ENCODE data around the gene AMFR.

Gene AMFR

GRCh38 chr16:56346131-56346890 is 79.0 kb downstream of the AMFR start:
- no peak for DNase-seq

DNA sequence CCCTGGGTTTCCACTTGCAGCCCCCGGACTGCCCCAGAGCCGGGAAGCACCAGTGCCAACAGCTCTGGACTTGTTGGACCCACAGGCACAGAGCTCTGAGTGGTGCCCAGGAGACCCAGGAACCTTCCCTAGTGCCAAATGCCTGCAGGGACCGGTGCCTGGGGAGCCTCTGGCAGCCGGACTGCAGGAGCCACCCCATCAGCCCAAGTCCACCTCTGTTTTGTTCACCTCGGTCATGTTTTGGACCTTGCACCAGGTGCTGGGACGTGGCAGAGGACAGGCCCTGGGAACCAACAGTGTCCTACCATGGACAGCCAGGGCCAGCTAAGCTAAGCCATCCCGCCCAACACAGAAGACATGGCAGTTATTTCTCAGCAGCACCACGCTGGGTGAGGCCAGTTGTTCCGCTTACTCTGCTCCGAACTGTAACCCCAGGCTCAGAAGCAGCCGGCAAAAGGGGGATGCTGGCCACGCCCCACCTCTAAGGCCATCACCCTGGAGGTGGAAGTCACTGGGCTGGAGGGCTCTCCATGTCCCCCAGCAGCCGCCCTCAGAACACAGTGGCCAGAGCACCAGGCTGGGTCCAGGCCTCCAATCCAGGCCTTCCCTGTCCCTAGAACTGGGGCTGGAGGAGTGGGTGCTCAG is 79.8 kb downstream of the AMFR start:
- DNase-seq = no peak

DNA sequence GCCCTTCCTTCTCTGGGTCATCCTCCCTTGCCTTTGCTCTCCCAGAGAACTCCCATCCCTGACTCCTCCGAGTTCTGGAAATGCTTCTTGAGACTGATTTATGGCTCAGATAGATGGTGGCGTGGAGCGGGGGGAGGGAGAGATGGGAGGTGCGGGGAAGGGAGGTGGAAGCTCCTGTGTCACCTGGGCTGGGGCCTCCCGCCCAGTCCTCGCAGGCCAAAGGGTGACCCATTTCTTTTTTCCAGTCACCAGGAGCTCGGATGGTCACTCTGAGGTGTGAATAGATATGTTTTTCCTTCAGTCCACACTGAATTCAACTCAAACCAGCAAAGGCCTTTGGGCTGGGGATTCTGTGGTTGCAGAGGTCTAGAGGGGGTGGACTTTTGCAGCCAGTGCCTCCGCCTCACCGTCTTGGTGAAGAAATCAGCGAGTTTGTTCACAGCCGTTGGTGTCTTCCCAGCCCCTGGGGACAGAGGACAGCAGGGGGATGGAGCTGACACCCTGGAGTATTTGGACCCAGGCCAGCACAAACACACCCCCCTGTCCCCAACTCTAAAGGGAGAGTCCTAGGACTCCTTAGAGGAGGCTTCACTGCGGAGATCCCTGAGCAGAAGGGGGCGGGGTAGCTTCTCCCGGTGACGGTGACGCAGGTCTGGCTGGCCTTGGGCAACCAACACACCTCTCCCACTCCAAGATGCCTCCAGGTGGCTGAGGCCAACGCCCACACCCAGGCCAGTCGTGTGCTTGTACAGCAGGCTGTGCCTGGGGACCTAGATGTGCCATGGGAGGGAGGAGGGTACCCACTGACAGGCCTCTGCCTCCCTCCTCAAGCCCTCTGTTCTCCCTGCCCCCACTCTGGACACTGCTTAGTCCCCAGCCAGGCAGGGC is 80.6 kb downstream of the AMFR start:
- no peak for DNase-seq

DNA sequence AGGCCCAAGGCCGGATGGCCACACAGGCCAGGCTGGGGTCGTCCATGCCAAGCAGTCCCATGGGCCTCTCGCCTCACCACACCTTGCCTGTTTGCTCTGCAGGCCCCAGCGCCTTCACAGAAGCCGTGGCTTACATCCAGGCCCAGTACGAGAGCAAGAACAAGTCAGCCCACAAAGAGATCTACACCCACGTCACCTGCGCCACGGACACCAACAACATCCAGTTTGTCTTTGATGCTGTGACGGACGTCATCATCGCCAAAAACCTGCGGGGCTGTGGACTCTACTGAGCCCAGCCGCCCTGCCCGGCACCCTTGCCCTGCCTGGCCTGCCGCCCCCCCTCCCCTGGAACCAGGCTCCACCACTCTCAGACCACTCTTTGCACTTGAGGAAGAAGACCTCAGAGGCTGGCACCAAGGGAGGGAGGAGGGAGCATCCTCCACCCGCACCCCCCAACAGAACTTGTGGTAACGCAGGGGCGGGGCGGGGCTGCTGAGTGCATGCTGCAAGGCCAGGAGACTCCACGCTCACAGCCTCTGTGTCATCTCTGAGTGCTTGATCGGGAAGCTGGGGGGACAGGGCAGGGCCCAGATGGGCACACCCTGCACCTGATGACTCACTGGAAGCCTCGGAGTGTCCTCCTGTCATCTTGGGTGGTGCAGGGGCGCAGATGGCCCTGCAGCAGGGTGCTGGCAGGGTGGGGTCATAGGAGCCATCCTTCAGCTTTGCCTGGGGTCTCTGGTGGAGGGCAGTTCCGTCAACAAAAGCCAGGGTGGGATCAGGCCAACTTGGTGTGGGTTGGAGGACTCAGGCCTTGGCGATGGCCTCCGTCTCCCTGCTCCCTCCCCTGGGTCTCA is 81.5 kb downstream of the AMFR start:
- no peak for DNase-seq

DNA sequence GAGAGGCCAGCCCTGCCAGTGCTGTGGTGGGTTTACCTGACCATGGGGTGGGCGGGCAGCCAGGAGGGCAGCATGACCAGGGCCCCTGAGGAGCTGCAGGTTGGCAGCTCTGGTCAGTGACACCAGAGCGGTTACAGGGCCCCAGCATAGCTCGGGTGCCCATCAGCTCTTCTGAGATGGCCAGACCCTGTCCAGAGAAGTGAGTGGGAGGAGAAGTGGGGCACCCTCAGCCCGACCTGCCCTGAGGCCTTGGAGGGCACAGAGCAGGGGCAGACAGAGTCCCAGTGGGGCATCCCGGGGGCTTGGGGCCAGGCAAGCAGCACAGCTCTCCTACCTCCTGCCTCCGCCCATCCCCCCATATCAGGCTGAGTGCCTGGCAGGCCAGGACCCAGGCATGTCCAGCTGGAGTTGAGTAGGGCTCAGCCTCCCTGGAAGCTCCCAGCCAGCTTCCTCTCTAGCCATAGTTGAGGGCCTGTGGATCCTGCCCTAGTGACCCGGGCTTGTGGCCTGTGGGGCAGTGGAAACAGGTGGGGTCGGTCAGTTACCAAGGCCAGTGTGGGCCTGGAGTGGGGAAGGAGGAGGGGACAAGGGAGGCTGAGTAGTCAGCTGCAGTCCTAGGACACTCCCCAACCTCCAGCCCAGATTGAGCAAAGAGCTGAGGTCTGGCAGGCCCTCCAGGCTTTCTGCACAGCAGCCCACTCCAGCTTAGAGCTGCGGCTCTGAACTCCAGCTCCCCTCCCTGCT is 83.5 kb downstream of the AMFR start:
- DNase-seq = no peak

GRCh38 chr16:56340864-56341365 is 84.4 kb downstream of the AMFR start:
- DNase-seq = no peak

- DNase-seq = no peak
Observed at GRCh38 chr16:56340416-56340815, 84.9 kb downstream of the AMFR start.

DNA sequence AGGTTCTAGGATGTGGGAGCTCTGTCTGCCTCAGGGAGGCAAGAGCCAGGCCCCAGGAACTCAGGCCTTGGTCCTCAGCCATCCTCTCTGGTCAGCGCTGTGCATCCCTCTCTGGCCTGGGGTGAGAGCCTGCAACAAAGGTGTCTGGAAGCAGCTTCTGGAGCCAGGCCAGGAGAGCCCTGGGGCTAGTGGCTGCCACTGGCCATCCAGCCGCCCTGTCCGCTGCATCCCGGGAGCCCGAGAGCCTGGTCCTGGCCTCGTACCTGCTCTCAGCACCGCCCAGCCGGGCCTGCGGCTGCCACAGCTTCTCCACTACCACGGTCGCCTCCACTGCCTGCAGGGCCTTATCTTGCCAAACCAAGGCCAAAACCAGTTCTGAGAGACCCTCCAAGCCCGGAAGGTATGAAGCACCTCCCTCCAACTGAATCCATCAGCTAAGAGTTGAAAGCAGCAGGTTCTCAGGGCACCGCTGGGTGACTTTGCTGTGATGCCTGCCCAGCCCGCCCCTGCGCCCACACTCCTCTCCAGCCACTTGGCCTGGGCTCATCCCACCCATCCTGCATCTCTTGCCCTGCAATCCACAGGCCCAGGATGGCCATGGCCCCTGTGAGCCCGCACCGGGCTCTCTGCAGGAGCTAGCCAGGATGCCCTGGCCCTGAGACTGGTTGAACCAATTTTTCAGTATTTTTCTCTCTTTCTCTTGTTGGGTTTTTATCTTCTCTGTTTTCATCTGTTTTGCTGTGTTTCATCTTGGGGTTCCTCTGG is 85.7 kb downstream of the AMFR start:
- DNase-seq = no peak

DNA sequence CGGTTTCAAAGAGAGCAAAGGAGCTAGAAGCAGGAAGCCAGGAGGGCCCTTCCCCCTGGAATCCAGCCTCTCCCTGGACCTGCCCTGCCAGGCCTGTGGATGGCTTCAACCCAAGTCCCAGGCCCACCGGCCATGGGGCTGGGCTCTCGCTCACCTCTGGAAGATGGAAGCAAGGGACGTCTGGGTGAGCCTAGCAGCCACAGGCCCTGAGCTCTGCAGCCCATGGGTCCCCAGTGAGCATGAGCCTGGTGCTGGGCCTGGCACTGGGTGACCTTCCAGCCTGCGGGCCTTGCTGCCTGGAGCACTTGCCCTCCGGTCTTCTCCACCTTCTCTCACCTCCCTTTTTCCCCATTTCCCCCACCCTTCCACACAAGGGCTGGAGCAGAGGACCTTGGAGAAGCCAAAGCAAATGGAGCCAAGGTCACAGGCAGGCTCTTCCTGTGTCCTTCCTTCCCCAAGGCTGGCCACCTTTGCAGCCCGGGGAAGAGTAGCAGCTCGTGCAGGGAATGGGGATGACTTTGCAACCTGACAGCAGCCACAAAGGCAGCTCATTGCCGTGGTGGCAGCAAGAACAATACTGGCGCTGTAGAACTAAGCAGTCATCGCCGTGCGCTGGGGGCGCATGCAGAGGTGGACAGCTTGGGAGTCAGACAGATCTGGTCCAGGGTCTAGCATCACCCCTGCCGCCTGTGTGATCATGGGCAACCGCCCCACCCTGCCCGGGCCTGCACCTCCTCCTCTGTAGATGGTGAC is 86.6 kb downstream of the AMFR start:
- no peak for DNase-seq

- no peak for DNase-seq
Observed at GRCh38 chr16:56337858-56338325, 87.5 kb downstream of the AMFR start.

DNA sequence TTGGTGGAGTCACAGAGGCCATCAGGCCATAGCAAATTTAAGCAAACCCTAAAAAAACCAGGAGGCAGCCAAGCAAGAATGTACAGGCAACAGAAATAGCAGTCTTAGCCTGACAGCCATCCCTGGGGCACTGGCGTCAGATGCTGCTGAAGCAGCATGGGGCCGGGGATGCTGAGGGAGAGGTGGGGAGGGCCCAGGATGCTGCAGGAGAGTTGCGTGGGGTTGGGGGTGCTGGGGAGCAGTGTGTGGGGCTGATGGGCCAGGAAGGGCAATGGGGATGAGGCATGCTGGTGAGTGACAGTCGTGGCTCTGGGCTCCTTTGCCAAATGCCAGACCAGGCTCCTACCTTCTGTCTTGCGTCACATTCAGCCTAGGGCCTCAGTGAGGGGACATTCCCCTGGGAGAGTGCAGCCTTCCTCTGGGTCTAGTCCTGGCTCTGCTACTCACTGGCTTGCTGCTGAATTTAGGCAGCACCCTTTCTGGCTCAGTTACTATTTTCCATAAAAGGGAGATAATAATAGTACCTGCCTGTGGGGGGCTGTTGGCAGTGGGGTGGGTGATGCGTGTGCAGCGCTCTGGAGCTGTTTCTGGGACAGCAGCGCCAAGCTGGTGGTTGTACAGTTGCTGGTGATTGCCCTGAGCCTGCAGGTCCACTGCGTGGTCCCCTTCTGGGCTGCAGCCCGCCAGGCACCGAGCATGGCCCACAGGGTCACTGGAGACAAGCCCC is 88.1 kb downstream of the AMFR start:
- no peak for DNase-seq

- DNase-seq = no peak
Observed at GRCh38 chr16:56336711-56337110, 88.6 kb downstream of the AMFR start.

- no peak for DNase-seq
Observed at GRCh38 chr16:56336071-56336688, 89.2 kb downstream of the AMFR start.

- DNase-seq = no peak
Observed at GRCh38 chr16:56334761-56335160, 90.6 kb downstream of the AMFR start.

- no peak for DNase-seq
Observed at GRCh38 chr16:56332464-56333079, 92.8 kb downstream of the AMFR start.

DNA sequence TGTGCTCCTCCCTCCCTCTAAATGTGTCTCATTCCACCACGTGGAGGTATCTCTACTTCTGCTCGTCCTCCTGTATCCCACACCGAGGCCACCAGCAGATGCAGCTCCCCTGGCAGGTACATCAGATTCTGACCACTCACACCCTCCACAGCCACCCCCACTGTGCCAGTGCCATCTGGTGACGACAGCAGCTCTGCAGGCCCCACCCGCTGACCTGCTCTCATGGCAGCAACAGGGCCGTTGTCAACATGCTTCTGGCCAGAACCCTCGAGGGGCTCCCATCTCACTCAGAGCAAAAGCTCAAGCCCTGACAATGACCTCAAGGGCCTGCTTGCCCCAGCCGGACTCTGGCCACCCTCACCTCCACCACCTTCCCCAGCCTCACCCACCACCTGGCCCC is 93.4 kb downstream of the AMFR start:
- no peak for DNase-seq

DNA sequence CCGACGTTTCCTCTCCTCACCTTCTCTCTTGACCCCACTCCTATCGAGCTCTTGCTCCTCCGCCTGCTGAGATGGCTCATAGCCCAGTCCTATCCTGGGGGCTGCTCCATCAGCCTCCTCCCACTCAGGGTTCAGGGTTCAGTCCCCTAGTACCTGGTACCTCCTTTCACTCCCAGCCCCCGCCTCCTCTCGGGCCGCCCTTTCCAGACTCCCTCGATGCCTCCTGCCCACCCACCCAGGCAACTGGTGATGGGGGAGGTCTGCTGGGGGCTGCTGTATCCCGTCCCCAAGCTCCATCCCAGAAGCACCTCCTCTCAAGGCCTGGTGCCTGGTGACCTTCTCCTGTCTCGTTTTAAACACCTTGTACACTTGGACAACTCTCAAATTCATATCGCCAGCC is 93.9 kb downstream of the AMFR start:
- DNase-seq = no peak

DNA sequence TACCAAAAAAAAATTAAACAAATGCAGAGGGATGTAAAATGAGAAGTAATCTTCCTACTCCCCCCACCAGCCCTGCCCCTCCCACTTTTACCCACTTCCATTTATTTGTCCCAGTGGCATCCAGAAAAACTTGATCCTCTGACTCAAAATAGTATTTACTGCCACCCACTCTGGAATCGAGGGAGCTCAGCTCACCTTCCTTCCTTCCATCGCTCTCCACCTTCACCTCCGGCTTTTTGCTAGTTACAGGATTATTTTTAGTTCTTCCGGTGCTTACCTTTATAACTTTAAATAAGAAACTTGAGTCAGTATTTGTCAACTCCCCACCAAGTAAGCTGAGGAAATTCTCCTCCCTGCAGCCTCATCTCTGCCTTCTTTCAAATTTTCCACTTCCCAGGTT is 94.9 kb downstream of the AMFR start:
- DNase-seq = no peak

All from stimulated activated CD4-positive, alpha-beta T cell treated with anti-CD3 and anti-CD28 coated beads, Interleukin-4, amount 100 ng/mL, for 4 hours (primary cell).